Superior temporal gyrus (tissue), 1 donor: ENCODE measurements around the gene CMTM6.
"Not testable (repeated sequence)": the region's sequence is repeated elsewhere in the genome, so short reads cannot be mapped to it uniquely, and the experiment has no call there.

ENCODE experiments used
- DNase-seq: peaks from one replicate; pipeline ENCODE4 v3.0.0-alpha.2; 2016; ENCODE audit errors: extremely low spot score

Gene CMTM6

GRCh38 chr3:32447865-32448400 is 54.7 kb downstream of the CMTM6 start:
- DNase-seq = no peak

DNA sequence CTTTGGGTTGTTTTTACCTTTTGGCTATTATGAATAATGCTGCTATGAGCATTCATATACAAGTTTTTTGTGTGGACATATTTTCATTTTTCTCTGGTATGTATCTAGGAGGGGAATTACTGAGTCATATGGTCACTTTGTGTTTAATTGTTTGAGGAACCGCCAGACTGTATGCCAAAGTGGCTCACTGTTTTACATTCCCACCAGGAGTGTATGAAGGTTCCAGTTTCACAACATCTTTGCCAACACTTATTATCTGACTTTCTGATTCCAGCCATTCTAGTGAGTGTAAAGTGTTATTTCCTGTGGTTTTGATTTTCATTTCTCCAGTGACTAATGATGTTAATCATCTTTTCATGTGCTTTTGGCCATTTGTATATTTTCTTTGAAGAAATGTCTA is 59.2 kb downstream of the CMTM6 start:
- no peak for DNase-seq

DNA sequence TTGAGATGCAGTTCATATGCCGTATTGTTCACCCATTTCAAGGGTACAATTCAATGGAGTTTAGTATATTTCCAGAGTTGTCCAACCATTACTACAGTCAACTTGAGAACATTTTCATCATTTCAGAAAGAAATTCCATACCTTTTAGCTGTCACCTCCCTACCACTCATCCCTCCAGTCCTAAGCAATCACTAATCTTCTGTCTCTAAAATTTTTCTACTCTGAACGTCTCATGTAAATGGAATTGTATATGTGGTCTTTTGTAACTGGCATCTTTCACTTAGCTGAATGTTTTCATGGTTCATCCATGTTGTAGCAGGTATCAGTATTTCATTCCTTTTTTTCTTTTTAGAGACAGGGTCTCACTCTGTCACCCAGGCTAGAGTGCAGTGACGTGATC is 59.9 kb downstream of the CMTM6 start:
- no peak for DNase-seq

GRCh38 chr3:32440611-32441350 is 61.9 kb downstream of the CMTM6 start:
- no peak for DNase-seq

- not testable (repeated sequence) for DNase-seq
These were observed 63.2 kb downstream of the CMTM6 start for GRCh38 chr3:32439421-32439820.

- no peak for DNase-seq
These were observed 63.9 kb downstream of the CMTM6 start for GRCh38 chr3:32438596-32439344.

GRCh38 chr3:32437896-32438295 is 64.8 kb downstream of the CMTM6 start:
- DNase-seq = no peak

- DNase-seq = no peak
These were observed 65.8 kb downstream of the CMTM6 start for GRCh38 chr3:32436816-32437189.

DNA sequence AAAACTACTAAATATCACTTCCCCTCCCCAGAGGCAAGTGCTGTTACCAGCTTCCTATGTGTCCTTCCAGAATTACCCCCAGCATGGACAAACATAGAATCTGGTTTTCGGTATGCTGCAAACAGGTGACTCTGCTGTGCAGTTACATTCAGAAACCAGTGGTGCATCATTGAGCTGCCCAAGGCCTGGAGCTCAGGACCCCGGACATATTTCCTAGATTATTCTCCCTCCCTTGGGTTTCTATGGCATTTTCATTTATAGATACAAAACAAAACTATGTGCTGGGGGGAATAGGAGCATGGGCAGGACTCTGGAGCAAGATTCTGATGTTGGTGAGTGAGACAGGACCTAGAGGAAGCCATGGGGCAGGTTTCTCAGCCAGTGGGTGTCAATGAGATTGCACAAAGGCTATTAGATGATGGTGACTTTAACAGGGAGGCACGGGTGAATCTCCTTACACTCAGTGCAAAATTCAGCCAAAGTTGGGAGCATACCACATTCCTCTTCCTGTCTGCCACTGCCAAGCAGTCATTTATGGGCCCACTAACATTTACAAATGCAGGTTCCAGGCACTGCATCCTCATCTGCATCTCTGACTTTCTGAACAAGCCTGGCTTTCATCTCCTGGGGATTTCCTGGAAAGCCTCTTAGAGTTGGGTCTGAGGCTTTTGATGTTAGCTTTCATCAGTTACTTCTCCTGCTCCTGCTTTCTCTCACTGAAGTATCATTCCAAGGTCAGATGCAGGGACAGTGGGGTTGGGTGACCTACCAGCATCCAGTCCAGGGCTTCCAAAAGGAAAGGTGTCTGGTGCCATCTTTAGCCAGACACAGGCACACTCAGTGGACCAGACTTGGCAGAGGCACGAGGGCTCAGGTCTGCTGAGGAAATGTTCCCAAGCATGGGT is 66.5 kb downstream of the CMTM6 start:
- DNase-seq = no peak

GRCh38 chr3:32434206-32434605 is 68.4 kb downstream of the CMTM6 start:
- DNase-seq = no peak

DNA sequence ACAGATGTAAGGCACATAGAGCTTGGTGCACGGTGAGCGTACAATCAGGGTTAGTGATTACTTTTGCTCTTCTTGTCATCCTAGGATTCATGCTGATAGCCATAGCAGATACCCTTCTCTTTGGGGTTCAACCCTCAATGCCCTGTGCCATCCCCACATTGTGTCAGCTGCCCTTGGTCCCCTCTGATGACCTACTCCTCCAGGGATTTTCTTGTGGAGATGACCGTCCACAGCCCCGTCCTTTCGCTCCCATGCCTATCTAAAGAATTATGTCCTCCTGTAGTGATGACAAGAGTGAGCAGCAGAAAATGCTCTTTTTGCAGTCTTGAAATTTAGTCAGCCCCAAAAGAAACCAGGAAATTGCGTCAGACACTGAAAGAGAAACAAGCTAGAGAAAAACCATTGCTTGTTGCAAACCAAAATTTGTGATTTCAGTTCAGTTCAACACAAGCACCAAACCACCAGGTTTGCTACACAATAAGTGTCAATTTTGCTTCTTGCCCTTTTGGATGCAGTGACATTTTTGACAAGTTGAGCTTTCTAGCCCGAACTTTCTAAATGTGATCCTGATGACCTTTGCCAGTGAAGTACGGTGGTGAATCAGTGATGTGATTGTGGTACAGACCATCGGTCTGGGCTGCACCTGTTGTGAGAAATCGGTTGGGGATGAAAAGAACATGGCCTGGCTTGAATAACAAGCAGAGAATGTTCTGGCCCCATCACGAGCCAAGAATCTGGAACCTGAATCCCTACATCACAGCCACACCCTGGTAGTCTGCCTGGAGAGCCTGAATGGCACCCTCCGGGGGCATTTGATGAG is 69.7 kb downstream of the CMTM6 start:
- DNase-seq = no peak

DNA sequence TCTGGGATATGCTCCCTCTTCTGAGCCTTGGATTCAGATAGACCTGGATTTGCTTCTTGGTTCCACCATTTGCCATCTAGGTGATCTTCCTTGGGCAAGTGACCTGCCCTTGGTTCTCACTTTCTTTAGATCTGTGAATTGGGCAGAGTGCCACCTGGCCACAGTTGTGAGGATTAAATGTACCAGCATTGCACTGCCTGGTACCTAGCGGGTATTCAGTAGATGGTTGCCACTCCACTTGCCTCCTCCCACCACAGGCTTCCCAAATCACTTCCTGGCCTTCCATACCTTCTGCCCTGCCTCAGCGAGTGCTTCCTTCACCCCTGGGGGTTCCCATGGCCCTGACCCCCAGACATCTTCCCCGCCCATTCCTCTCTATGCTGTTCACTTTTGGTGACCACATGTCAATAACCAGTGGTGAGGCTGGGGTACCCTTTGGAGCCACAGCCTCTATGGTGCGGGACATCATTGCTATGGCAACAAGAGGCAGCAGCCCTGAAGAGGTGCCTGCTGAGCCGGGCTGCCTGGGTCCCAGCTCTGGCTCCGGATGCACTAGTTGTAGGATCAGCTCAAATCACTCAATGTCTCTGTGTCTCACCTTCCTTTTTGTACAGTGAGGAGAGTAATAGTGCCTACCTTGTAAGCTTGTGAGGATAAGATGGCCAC is 70.5 kb downstream of the CMTM6 start:
- no peak for DNase-seq

DNA sequence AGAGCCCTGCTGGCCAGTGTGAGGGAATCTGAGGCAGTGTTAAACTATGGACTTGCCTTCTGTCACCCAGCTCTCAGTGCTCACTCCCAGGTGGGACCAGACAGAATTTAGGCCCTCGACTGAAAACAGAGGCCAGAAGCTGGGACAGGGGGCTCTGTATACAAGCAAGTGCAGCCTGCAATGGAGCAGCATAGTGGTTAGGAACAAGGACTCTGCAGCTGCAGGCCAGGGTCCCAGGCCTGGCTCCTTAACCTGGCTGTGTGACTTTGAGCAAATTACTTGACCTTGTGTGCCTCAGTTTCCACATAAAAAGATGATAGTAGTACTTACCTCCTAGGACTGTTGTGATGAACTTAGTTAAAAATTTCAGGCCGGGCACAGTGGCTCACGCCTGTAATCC is 71.2 kb downstream of the CMTM6 start:
- no peak for DNase-seq
